HL-60 (cell line): ENCODE measurements around the gene SFMBT2.

Experiments
- DNase-seq, 2 experiments: peaks; one replicate each; pipeline ENCODE4 v3.0.0-alpha.2; 2010 to 2020; ENCODE audit warnings: low read depth in 1 of 2, low spot score in 1 of 2
- H3K27ac ChIP-seq: fragments of 250-450 bp; sonication (Bioruptor Pico); replicated peaks from 2 replicates; pipeline ENCODE4 v1.5.1; 2020; ENCODE audit warnings: mild to moderate bottlenecking, moderate library complexity
- H3K27me3 ChIP-seq: fragments of 250-450 bp; sonication (Bioruptor Pico); 2 replicates; pipeline ENCODE4 v1.5.1; 2021; ENCODE audit warnings: mild to moderate bottlenecking, moderate library complexity; ENCODE audit not compliant: insufficient read depth, poor library complexity, severe bottlenecking
- H3K4me3 ChIP-seq: replicated peaks from 2 replicates; pipeline ENCODE4 v1.5.1; 2011; ENCODE audit warnings: mild to moderate bottlenecking, control low read depth, low read length; ENCODE audit not compliant: insufficient read depth
- CTCF ChIP-seq: IDR thresholded peaks from one replicate; pipeline ENCODE4 v1.5.1; 2011; ENCODE audit warnings: low read length, control low read depth, inconsistent platforms; ENCODE audit not compliant: insufficient read depth
- GABPA ChIP-seq: IDR thresholded peaks from 2 replicates; pipeline ENCODE4 v1.6.1; 2012; ENCODE audit warnings: low read depth
- POLR2AphosphoS5 ChIP-seq: IDR thresholded peaks from 2 replicates; pipeline ENCODE4 v1.6.1; 2012; ENCODE audit warnings: low read depth
- REST ChIP-seq: IDR thresholded peaks from 2 replicates; pipeline ENCODE4 v1.6.1; 2012; ENCODE audit warnings: low read depth; ENCODE audit not compliant: insufficient replicate concordance
- SPI1 ChIP-seq: IDR thresholded peaks from 2 replicates; pipeline ENCODE4 v1.6.1; 2012; ENCODE audit warnings: low read depth, mild to moderate bottlenecking, borderline replicate concordance

The SFMBT2 gene

GRCh38 chr10:7205656-7206055 lies 205.2 kb downstream of the SFMBT2 start:
- H3K27ac ChIP-seq, result no peak overlapping the region
- no peaks in the 10 kb centered on the region for H3K27me3 ChIP-seq
- DNase-seq, result no peak
- TF ChIP-seq SPI1 (no peak), POLR2AphosphoS5 (no peak), GABPA (no peak), REST (no peak), CTCF (no peak)
- no peak overlapping the region for H3K4me3 ChIP-seq

GRCh38 chr10:7202793-7203355 lies 208.0 kb downstream of the SFMBT2 start:
- Histone ChIP-seq H3K4me3 (no peak overlapping the region), H3K27ac (no peak overlapping the region), H3K27me3 (no peaks in the 10 kb centered on the region)
- DNase-seq, result no peak
- TF ChIP-seq CTCF, result no peak
- no peak for TF ChIP-seq GABPA
- no peak for TF ChIP-seq POLR2AphosphoS5
- no peak for TF ChIP-seq SPI1
- no peak for TF ChIP-seq REST

- Histone ChIP-seq H3K27me3 (no peaks in the 10 kb centered on the region), H3K4me3 (no peak overlapping the region), H3K27ac (no peak overlapping the region)
- DNase-seq, result no peak
- no peak for TF ChIP-seq REST
- no peak for TF ChIP-seq POLR2AphosphoS5
- no peak for TF ChIP-seq SPI1
- TF ChIP-seq GABPA, result no peak
- no peak for TF ChIP-seq CTCF
Measured at GRCh38 chr10:7199152-7199760, 211.6 kb downstream of the SFMBT2 start.
